BE2C (cell line): Measurements from ENCODE around the gene SPESP1.

ENCODE experiments used
- DNase-seq: peaks from one replicate; pipeline ENCODE4 v3.0.0-alpha.2; 2020
- H3K27me3 ChIP-seq: fragments of 250-450 bp; sonication (Bioruptor Pico); 2 replicates; pipeline ENCODE4 v1.5.1; 2020; ENCODE audit warnings: mild to moderate bottlenecking
- H3K36me3 ChIP-seq: fragments of 250-450 bp; sonication (Bioruptor Pico); 2 replicates; pipeline ENCODE4 v1.5.1; 2020; ENCODE audit warnings: mild to moderate bottlenecking
- H3K4me1 ChIP-seq: fragments of 250-450 bp; sonication (Bioruptor Pico); 2 replicates; pipeline ENCODE4 v1.5.1; 2020
- H3K4me3 ChIP-seq: 2 replicates; pipeline ENCODE4 v1.5.1; 2011; ENCODE audit warnings: low read depth, low read length
- H3K9me3 ChIP-seq: fragments of 250-450 bp; sonication (Bioruptor Pico); 2 replicates; pipeline ENCODE4 v1.5.1; 2020
- CTCF ChIP-seq: IDR thresholded peaks from 2 replicates; pipeline ENCODE4 v1.5.1; 2012; ENCODE audit warnings: mild to moderate bottlenecking, low read depth, low read length

The SPESP1 gene

DNA sequence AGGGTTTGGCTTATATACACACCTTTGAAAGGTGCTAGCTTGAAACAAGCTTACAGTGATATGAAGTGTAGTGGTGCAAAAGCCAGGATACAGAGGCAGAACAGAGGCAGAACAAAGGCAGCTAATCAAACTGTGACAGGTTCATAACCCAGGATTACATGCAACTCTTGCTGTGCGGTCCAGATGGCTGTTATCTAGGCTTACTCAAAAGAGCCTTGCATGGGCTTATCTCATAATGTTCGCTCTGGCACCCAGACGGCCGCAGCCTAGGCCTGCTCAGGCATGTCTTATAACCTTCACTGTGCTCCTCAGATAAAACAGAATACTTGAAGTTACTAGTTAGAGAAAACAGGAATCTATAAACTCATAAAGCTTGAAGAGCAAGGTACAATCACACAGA, 61.4 kb downstream of the SPESP1 start:
- Histone ChIP-seq H3K9me3 (no peaks in the 10 kb centered on the region), H3K4me1 (peaks cover 23% of the 10 kb centered on the region), H3K36me3 (no peaks in the 10 kb centered on the region), H3K27me3 (no peaks in the 10 kb centered on the region), H3K4me3 (no peak overlapping the region)
- TF ChIP-seq CTCF: no peak
- peak; percentile 80 for DNase-seq

DNA sequence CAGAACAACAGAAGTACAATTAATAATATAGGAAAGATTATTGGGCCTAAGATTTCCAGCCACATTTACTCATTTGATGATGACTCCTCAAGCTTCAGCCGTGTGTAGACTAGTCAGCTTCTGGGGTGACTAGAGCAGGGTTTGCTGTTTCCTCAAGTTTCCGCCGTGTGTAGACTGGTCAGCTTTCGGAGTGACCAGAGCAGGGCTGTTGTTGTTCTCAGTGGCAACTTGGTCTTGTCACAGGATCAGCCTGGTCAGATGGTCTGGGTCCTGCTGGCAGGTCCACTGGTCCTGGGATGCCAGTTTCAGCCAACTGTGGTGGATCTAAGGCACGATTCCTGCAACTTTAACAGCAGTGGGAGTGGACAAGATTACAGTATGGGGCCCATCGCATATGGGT, 62.4 kb downstream of the SPESP1 start:
- Histone ChIP-seq H3K4me3 (no peak overlapping the region), H3K36me3 (no peaks in the 10 kb centered on the region), H3K4me1 (peaks cover 23% of the 10 kb centered on the region), H3K27me3 (no peaks in the 10 kb centered on the region), H3K9me3 (no peaks in the 10 kb centered on the region)
- no peak for DNase-seq
- TF ChIP-seq CTCF: no peak

- no peak for DNase-seq
Observed at GRCh38 chr15:68993276-68993675, 63.0 kb downstream of the SPESP1 start.

DNA sequence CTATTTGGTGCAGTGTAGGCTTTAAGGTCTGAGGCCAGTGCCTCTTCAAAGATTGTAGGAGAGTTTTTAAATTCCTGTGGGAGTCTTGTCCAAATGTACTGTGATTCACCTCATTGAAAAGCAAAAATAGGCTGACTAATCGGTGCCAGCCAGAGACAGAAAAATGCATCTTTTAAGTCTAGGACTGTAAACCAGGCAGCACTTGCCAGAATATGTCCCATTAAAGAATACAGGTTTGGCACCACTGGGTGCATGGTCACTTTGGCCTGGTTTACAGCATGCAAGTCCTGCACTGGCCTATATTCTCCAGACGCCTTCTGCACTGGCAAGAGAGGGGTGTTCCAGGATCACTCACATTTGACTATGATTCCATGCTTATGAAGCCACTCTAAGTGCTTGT, 63.8 kb downstream of the SPESP1 start:
- H3K27me3 ChIP-seq: no peaks in the 10 kb centered on the region
- TF ChIP-seq CTCF: no peak
- no peaks in the 10 kb centered on the region for H3K36me3 ChIP-seq
- DNase-seq: no peak
- no peak overlapping the region for H3K4me3 ChIP-seq
- H3K9me3 ChIP-seq: no peaks in the 10 kb centered on the region
- H3K4me1 ChIP-seq: peaks cover 27% of the 10 kb centered on the region

More at GRCh38 chr15:68993276-68993675, 63.0 kb downstream of the SPESP1 start:
- Histone ChIP-seq H3K4me1 (peaks cover 27% of the 10 kb centered on the region), H3K9me3 (no peaks in the 10 kb centered on the region), H3K27me3 (no peaks in the 10 kb centered on the region), H3K4me3 (no peak overlapping the region), H3K36me3 (no peaks in the 10 kb centered on the region)
- no peak for TF ChIP-seq CTCF

DNA sequence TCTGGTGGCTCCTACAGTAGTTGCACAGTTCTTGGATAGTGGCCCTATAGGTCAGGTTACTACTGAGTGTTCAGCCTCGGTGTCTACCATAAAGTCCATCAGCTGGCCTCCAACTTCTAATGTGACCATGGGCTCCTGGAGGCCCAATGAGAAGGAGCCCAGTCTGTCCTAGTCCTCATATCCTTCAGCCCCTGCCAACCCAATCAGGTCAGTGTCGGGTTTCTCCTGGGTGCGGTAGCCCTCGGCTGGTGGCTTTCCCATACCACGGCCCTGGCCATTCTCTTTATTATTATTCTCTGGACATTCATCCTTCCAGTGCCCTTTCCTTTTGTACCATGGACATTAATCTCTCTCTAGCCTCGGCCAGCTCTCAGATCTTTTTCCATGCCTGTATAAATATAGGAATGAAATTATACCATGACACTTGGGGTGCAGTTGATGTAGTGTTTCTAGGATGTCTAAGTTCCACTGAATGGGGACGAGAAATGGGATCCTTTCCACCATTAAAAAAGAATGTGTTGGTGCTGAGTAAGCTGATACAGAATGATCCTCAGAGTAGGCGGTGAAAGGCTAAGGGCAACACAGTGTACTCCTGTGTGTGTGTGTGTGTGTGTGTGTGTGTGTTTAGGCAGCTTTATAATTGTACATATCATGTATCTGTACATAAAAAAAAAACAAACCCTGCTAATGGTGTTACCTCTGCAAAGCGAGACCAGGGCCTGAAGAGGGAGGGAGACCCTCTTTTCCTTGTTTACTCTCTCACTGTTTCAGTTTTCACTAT, 64.8 kb downstream of the SPESP1 start:
- no peak overlapping the region for H3K4me3 ChIP-seq
- no peaks in the 10 kb centered on the region for H3K9me3 ChIP-seq
- H3K27me3 ChIP-seq: no peaks in the 10 kb centered on the region
- TF ChIP-seq CTCF: no peak
- DNase-seq: no peak
- H3K4me1 ChIP-seq: peaks cover 27% of the 10 kb centered on the region
- no peaks in the 10 kb centered on the region for H3K36me3 ChIP-seq
